Epithelial cell of alveolus of lung (primary cell): ENCODE results near the gene TMEM202. TPM values are rescaled to one million over a fixed set of nuclear protein-coding genes. Genes with fewer than 3 reads are reported as not detected.

Experiments used
- total RNA-seq: library from RNA; depleted of rRNA; stranded (reverse); fragments of >200 nt; gene quantifications from 2 replicates; pipeline ENCODE4 v1.2.1, GENCODE V29; 2015

TMEM202 gene
- not detected in 2 replicates for total RNA-seq

GRCh38 chr15:72397796-72398588 lies at the start of gene TMEM202:
Gene TMEM202 (plus strand): TSS chr15:72398305. CDS start chr15:72398327, 22 bp downstream.

GRCh38 chr15:72375846-72376581 lies 22.1 kb upstream of the TMEM202 start, which contains the start of gene HEXA:
Gene HEXA (minus strand): TSS chr15:72376014. CDS start chr15:72375972, 42 bp downstream.

Other genes with a start within 250 kb of the TMEM202 start
- gene GRAMD2A, start 200.5 kb upstream of the TMEM202 start, total RNA-seq = 0.52 TPM in 1 of 2 replicates, not detected in the other
- 1,015 and 1,831 TPM in 2 replicates for gene PKM, start 167.1 kb upstream of the TMEM202 start, total RNA-seq
- gene PARP6, start 125.8 kb upstream of the TMEM202 start, total RNA-seq = 12.4 and 28.2 TPM in 2 replicates
- gene CELF6, start 78.1 kb upstream of the TMEM202 start, total RNA-seq = 0.72 TPM in 1 of 2 replicates, not detected in the other
- gene HEXA, start 22.3 kb upstream of the TMEM202 start, total RNA-seq = 96.6 and 148 TPM in 2 replicates
- gene ARIH1, start 76.0 kb downstream of the TMEM202 start, total RNA-seq = 21.7 and 22.4 TPM in 2 replicates